HepG2 (cell line): ENCODE measurements around the gene ZNF597. TPM values are rescaled to one million over a fixed set of nuclear protein-coding genes. Genes with fewer than 3 reads are reported as not detected.

Source experiments
- ATAC-seq: fragments of 200-7000 bp; cut with Tn5 transposase; 3 replicates; pipeline ENCODE4 v1.9.1; 2020; ENCODE audit warnings: mild to moderate bottlenecking, moderate library complexity
- BruUV-seq: library from RNA; stranded (reverse); fragments of 400-500 nt; replicated peaks from 2 replicates; lab custom pipeline; 2021; lab: Mats Ljungman, UMichigan
- CTCF ChIA-PET: fragments of 300-600 bp; formaldehyde crosslinking; extraction: SDS; loops from one replicate; lab custom pipeline; 2021; ENCODE audit warnings: low total read pairs, inconsistent platforms, low intra/inter-chr PET ratio; lab: Yijun Ruan, JAX
- POLR2A ChIA-PET: fragments of 350-600 bp; sonication (Branson Sonifier 250); formaldehyde crosslinking; loops from one replicate; lab custom pipeline; 2020; ENCODE audit warnings: antibody characterized with exemption, inconsistent platforms; lab: Yijun Ruan, JAX
- DNase-seq: peaks from one replicate; pipeline ENCODE4 v3.0.0-alpha.2; 2015; ENCODE audit warnings: low spot score
- FAIRE-seq: peaks from 3 replicates; lab custom pipeline; 2011; peaks lifted over from hg19 to GRCh38; lab: Jason Lieb, UNC
- H2AFZ ChIP-seq: one replicate; pipeline ENCODE4 v1.6.1; 2011; ENCODE audit warnings: low read length, inconsistent platforms
- H3K27ac ChIP-seq: fragments of 300-600 bp; 3 replicates; pipeline ENCODE4 v1.8.0; 2011; ENCODE audit warnings: mixed run types, mild to moderate bottlenecking, mixed read lengths, low read length, inconsistent platforms; ENCODE audit not compliant: insufficient read depth; ENCODE audit errors: extremely low read length
- H3K27me3 ChIP-seq, 2 experiments: fragments of 200-600 bp in 1 of 2; 2 replicates in 1 of 2; 3 replicates in 1 of 2; pipeline versions ENCODE4 v1.6.0 to v1.8.0; 2011; ENCODE audit warnings: low read length in 2 of 2, mild to moderate bottlenecking in 2 of 2, moderate library complexity in 2 of 2, inconsistent platforms in 1 of 2; ENCODE audit not compliant: insufficient read depth in 2 of 2, control insufficient read depth in 1 of 2
- H3K36me3 ChIP-seq, 2 experiments: fragments of 200-600 bp in 1 of 2; replicated peaks in 1 of 2; 2 replicates in 1 of 2; 3 replicates in 1 of 2; pipeline versions ENCODE4 v1.5.1 to v1.8.0; 2011; ENCODE audit warnings: low read length in 2 of 2, inconsistent platforms in 1 of 2; ENCODE audit not compliant: insufficient read depth in 2 of 2, control insufficient read depth in 1 of 2
- H3K4me1 ChIP-seq: 2 replicates; pipeline ENCODE4 v1.5.1; 2012; ENCODE audit warnings: low read length, inconsistent platforms; ENCODE audit not compliant: insufficient read depth
- H3K4me2 ChIP-seq: 2 replicates; pipeline ENCODE4 v1.6.0; 2011; ENCODE audit warnings: low read depth, low read length, inconsistent platforms
- H3K4me3 ChIP-seq, 3 experiments: fragments of 200-600 bp in 1 of 3; sonication (generic), shearing (Covaris generic) in 1 of 3; replicated peaks in 1 of 3; 2 replicates each; pipeline ENCODE4 v1.5.1; 2011 to 2016; ENCODE audit warnings: low read length in 3 of 3, inconsistent platforms in 2 of 3, low read depth in 2 of 3, mild to moderate bottlenecking in 2 of 3, control low read depth in 1 of 3, mixed read lengths in 1 of 3; ENCODE audit not compliant: insufficient read depth in 1 of 3
- H3K79me2 ChIP-seq: one replicate; pipeline ENCODE4 v1.6.1; 2011; ENCODE audit warnings: low read length, inconsistent platforms; ENCODE audit not compliant: insufficient read depth
- H3K9ac ChIP-seq: 2 replicates; pipeline ENCODE4 v1.6.0; 2011; ENCODE audit warnings: mild to moderate bottlenecking, low read depth, low read length, inconsistent platforms; ENCODE audit not compliant: insufficient read depth
- H3K9me3 ChIP-seq: 2 replicates; pipeline ENCODE4 v1.5.1; 2012; ENCODE audit warnings: mild to moderate bottlenecking, low read length
- H4K20me1 ChIP-seq: 2 replicates; pipeline ENCODE4 v1.6.0; 2011; ENCODE audit warnings: inconsistent platforms, mild to moderate bottlenecking, low read length, moderate library complexity; ENCODE audit not compliant: insufficient read depth
- CBFB ChIP-seq: sonication (generic); formaldehyde crosslinking; IDR thresholded peaks from 2 replicates; pipeline ENCODE4 v1.4.0; 2020; ENCODE audit warnings: missing genetic modification reagents
- EHMT2 ChIP-seq: fragments of 200-600 bp; sonication (generic); IDR thresholded peaks from 2 replicates; pipeline ENCODE4 v1.7.0; 2017; ENCODE audit warnings: antibody characterized with exemption, low read depth, low read length, borderline replicate concordance
- HDAC6 ChIP-seq: fragments of 200-600 bp; sonication (generic); IDR thresholded peaks from 2 replicates; pipeline ENCODE4 v1.7.0; 2017; ENCODE audit warnings: mild to moderate bottlenecking, antibody characterized with exemption, low read length, low read depth
- IRF2 ChIP-seq: IDR thresholded peaks from 2 replicates; pipeline ENCODE4 v1.6.1; 2018; ENCODE audit warnings: missing genetic modification reagents, missing compliant biosample characterization
- JDP2 ChIP-seq: sonication (generic); formaldehyde crosslinking; IDR thresholded peaks from 2 replicates; pipeline ENCODE4 v1.8.1; 2022; ENCODE audit warnings: missing genetic modification reagents, borderline replicate concordance
- NFE2L1 ChIP-seq: sonication (generic); formaldehyde crosslinking; IDR thresholded peaks from 2 replicates; pipeline ENCODE4 v1.4.0; 2020; ENCODE audit warnings: missing genetic modification reagents, mild to moderate bottlenecking, borderline replicate concordance
- TSC22D2 ChIP-seq: sonication (generic); formaldehyde crosslinking; IDR thresholded peaks from 2 replicates; pipeline ENCODE4 v1.5.1; 2020; ENCODE audit warnings: missing genetic modification reagents, mild to moderate bottlenecking, borderline replicate concordance
- ZBTB21 ChIP-seq: sonication (generic); formaldehyde crosslinking; IDR thresholded peaks from 2 replicates; pipeline ENCODE4 v1.4.0; 2020; ENCODE audit warnings: missing genetic modification reagents
- ZNF326 ChIP-seq: sonication (generic); formaldehyde crosslinking; IDR thresholded peaks from 2 replicates; pipeline ENCODE4 v1.4.0; 2020; ENCODE audit warnings: missing genetic modification reagents, borderline replicate concordance
- ZNF572 ChIP-seq: sonication (generic); formaldehyde crosslinking; IDR thresholded peaks from 2 replicates; pipeline ENCODE4 v1.5.1; 2020; ENCODE audit warnings: mild to moderate bottlenecking, missing genetic modification reagents
- ZNF660 ChIP-seq: sonication (generic); formaldehyde crosslinking; IDR thresholded peaks from 2 replicates; pipeline ENCODE4 v1.5.1; 2020; ENCODE audit warnings: mild to moderate bottlenecking, low read depth, missing genetic modification reagents, borderline replicate concordance
- ZNF768 ChIP-seq: sonication (generic); formaldehyde crosslinking; IDR thresholded peaks from 2 replicates; pipeline ENCODE4 v1.4.0; 2020; ENCODE audit warnings: missing genetic modification reagents
- ZSCAN12 ChIP-seq: sonication (generic); formaldehyde crosslinking; IDR thresholded peaks from 2 replicates; pipeline ENCODE4 v1.9.0; 2021; ENCODE audit warnings: mild to moderate bottlenecking, missing genetic modification reagents
- WGBS: methylation state at CpG from one replicate; pipeline ENCODE4 v1.1.6; 2017; ENCODE audit warnings: low lambda C conversion rate; 5-methylcytosine and 5-hydroxymethylcytosine counted together
- in situ Hi-C: cut with HindIII; loops from 2 replicates; pipeline ENCODE4 v1.10.0; 2017; ENCODE audit warnings: low pct_unique_long_range_greater_than_20kb; ENCODE audit not compliant: extremely low pct_ligation_motif_present
- intact Hi-C: fragments of 100-400 bp; cut with micrococcal nuclease; formaldehyde crosslinking; loops from one replicate; pipeline ENCODE4 v1.10.0; 2022; ENCODE audit not compliant: unreplicated experiment
- polyA plus RNA-seq, 8 experiments: library from polyadenylated mRNA; depleted of rRNA in 3 of 8; stranded (reverse) in 7 of 8; unstranded in 1 of 8; fragments of >200 nt; fragmentation: Illumina TruSeq in 4 of 8; extraction: Trizol in 4 of 8; gene quantifications; 2 replicates each; pipeline versions ENCODE4 v1.2.1 to v1.2.3, GENCODE V29; 2011 to 2016; ENCODE audit warnings: low read depth in 4 of 8, missing spikeins in 1 of 8, mixed read lengths in 1 of 8; ENCODE audit not compliant: insufficient read depth in 1 of 8
- total RNA-seq, 5 experiments: library from RNA; depleted of rRNA; stranded (reverse); fragments of >200 nt; fragmentation: Illumina TruSeq; extraction: Trizol; gene quantifications; 2 replicates each; pipeline ENCODE4 v1.2.3, GENCODE V29; 2016; ENCODE audit warnings: low read depth in 1 of 5
- TF ChIP-seq, protein P1 (sequence below): sonication (generic); formaldehyde crosslinking; IDR thresholded peaks from 2 replicates; pipeline ENCODE4 v1.9.0; 2021; ENCODE audit warnings: missing genetic modification reagents, borderline replicate concordance
- TF ChIP-seq, protein P2 (sequence below): sonication (generic); formaldehyde crosslinking; IDR thresholded peaks from 2 replicates; pipeline ENCODE4 v1.4.0; 2020; ENCODE audit warnings: mild to moderate bottlenecking, missing genetic modification reagents
- TF ChIP-seq, protein P3 (sequence below): sonication (generic); formaldehyde crosslinking; IDR thresholded peaks from 2 replicates; pipeline ENCODE4 v1.5.1; 2020; ENCODE audit warnings: missing genetic modification reagents, mild to moderate bottlenecking, borderline replicate concordance

ZNF597 gene
- total and polyA plus RNA-seq, 2 of the 13 experiments (the other 11 are each of a cell fraction or from before 2014, with no cell fraction given) = 1.3 to 2.4 TPM

GRCh38 chr16:3383045-3383448 lies 60.3 kb downstream of the ZNF597 start:
- Histone ChIP-seq H3K4me2 (no peak overlapping the region), H4K20me1 (no peaks in the 10 kb centered on the region; the same call in 1 of the 2 replicates), H3K9ac (no peak overlapping the region), H3K36me3 (peaks cover 3 to 33% of the 10 kb centered on the region in 2 experiments; a peak in 4 of 5 replicates), H3K4me3 (no peak overlapping the region), H3K27ac (no peak overlapping the region), H3K79me2 (peaks cover 6% of the 10 kb centered on the region), H3K27me3 (no peaks in the 10 kb centered on the region), H2AFZ (no peak overlapping the region), H3K9me3 (no peaks in the 10 kb centered on the region), H3K4me1 (peaks cover 3% of the 10 kb centered on the region; the same call in 1 of the 2 replicates)
- DNase-seq (no peak), ATAC-seq (no peak), FAIRE-seq (no peak)
- ChIA-PET POLR2A (no interaction called here), CTCF (no interaction called here)
- no TSS peak for BruUV-seq
- 91% methylated on average over 7 of the region's 10 CpGs for WGBS
- TF ChIP-seq, protein P1, sequence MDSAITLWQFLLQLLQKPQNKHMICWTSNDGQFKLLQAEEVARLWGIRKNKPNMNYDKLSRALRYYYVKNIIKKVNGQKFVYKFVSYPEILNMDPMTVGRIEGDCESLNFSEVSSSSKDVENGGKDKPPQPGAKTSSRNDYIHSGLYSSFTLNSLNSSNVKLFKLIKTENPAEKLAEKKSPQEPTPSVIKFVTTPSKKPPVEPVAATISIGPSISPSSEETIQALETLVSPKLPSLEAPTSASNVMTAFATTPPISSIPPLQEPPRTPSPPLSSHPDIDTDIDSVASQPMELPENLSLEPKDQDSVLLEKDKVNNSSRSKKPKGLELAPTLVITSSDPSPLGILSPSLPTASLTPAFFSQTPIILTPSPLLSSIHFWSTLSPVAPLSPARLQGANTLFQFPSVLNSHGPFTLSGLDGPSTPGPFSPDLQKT (CRISPR knock-in tag) = no peak
- TF ChIP-seq ZNF768 (CRISPR knock-in tag) (no peak), NFE2L1 (CRISPR knock-in tag) (no peak), IRF2 (CRISPR knock-in tag) (no peak), TSC22D2 (CRISPR knock-in tag) (no peak), ZNF326 (CRISPR knock-in tag) (no peak), JDP2 (CRISPR knock-in tag) (no peak), ZBTB21 (CRISPR knock-in tag) (no peak), EHMT2 (no peak), ZSCAN12 (CRISPR knock-in tag) (no peak), ZNF572 (CRISPR knock-in tag) (no peak), CBFB (CRISPR knock-in tag) (no peak), HDAC6 (no peak), ZNF660 (CRISPR knock-in tag) (no peak)
- TF ChIP-seq, protein P2, sequence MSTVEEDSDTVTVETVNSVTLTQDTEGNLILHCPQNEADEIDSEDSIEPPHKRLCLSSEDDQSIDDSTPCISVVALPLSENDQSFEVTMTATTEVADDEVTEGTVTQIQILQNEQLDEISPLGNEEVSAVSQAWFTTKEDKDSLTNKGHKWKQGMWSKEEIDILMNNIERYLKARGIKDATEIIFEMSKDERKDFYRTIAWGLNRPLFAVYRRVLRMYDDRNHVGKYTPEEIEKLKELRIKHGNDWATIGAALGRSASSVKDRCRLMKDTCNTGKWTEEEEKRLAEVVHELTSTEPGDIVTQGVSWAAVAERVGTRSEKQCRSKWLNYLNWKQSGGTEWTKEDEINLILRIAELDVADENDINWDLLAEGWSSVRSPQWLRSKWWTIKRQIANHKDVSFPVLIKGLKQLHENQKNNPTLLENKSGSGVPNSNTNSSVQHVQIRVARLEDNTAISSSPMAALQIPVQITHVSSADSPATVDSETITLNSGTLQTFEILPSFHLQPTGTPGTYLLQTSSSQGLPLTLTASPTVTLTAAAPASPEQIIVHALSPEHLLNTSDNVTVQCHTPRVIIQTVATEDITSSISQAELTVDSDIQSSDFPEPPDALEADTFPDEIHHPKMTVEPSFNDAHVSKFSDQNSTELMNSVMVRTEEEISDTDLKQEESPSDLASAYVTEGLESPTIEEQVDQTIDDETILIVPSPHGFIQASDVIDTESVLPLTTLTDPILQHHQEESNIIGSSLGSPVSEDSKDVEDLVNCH (CRISPR knock-in tag) = no peak
- TF ChIP-seq, protein P3, sequence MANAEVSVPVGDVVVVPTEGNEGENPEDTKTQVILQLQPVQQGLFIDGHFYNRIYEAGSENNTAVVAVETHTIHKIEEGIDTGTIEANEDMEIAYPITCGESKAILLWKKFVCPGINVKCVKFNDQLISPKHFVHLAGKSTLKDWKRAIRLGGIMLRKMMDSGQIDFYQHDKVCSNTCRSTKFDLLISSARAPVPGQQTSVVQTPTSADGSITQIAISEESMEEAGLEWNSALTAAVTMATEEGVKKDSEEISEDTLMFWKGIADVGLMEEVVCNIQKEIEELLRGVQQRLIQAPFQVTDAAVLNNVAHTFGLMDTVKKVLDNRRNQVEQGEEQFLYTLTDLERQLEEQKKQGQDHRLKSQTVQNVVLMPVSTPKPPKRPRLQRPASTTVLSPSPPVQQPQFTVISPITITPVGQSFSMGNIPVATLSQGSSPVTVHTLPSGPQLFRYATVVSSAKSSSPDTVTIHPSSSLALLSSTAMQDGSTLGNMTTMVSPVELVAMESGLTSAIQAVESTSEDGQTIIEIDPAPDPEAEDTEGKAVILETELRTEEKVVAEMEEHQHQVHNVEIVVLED = no peak
- in situ Hi-C loops (no loop called here), intact Hi-C loops (no loop called here)
